GM21360 (cell line): ENCODE measurements around the gene NHLRC4.

ENCODE experiments used
- ATAC-seq: cut with Tn5 transposase; IDR thresholded peaks from one replicate; pipeline ENCODE4 v1.9.1; 2021; ENCODE audit warnings: mild to moderate bottlenecking, moderate library complexity; ENCODE audit not compliant: unreplicated experiment

NHLRC4 gene

DNA sequence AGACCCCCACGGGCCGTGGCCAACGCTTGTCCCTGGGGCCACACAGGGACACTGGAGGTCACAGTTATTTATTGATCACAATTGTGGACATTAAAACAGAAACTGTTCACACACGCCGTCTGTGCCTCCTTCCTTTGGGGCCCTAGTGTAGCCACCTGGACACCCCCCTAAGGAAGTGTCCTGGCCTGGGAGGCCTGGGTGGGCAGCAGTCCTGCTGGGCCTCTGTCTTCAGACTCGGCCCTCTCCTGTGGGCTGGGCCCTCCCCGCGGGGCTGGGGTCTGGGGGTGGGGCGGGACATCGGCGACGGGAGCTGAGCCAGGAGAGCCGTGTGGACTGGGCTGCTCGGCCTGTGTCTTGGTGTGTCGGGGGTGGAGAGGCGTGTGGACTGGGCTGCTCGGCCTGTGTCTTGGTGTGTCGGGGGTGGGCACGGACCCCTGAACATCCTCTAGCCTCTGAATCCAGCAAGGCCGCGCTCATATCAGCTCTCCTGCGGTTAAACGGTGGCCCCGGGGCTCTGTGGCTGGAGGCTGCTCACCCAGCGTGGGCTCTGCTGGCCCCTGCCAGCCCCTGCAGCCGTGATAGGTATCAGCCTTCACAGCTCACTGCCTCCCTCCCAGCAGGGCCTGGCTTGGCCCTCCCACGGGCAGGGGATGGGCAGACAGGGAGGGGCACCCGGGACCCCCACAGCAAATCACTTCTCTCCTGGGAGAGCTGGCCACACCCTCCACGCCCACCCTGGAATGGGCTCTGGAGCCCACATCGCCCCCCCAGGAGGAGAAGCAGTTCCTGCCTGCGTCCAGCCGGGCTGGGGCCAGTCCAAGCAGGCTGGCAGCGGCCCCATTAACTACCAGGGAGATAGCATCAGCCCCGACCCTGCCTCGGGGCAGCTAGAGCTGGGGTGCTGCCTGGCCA is 1.1 kb upstream of the NHLRC4 start:
- no peak for ATAC-seq

GRCh38 chr16:567373-568256 is 810 bp downstream of the NHLRC4 start:
- ATAC-seq = no peak

DNA sequence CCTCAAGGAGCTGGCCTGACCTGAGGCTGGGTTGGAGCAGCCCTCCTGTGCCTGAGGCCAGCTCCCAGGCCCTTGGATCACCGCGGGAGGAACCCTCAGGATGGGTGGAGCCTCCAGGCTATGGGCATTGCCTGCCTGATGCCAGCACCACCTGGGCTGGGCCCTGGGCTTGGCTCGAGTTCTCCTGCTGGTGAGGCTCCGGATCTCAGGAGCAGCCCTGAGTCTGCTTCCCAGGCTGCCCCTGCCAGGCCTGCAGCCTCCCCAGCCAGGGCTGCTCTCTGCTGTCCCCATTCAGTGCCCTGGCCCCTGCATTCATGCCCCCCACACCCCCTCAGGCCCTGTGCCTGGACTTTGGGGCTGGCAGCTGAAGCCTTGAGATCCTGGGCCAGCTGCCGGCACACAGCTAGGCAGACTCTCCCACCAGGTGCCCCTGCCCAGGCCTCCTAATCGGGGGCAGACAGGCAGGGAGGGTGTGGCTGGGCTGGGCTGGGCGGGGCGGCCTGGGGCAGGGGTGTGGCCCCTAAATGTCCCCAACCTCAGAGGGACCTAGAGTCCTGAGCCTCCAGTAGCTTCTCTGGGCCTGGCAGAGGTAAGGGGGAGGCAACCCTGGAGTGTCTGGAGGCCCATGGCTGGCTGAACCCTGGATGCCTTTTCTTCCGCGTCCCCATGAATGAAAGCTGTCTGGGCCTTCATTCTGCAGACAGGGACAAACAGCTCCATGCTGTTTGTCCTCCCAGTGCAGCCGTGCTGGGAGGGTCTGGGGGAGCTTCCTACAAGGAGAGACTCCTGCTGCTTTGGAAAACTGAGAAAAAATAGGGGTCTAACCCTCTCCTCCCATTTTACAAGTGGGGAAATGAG is 1.8 kb downstream of the NHLRC4 start:
- no peak for ATAC-seq

DNA sequence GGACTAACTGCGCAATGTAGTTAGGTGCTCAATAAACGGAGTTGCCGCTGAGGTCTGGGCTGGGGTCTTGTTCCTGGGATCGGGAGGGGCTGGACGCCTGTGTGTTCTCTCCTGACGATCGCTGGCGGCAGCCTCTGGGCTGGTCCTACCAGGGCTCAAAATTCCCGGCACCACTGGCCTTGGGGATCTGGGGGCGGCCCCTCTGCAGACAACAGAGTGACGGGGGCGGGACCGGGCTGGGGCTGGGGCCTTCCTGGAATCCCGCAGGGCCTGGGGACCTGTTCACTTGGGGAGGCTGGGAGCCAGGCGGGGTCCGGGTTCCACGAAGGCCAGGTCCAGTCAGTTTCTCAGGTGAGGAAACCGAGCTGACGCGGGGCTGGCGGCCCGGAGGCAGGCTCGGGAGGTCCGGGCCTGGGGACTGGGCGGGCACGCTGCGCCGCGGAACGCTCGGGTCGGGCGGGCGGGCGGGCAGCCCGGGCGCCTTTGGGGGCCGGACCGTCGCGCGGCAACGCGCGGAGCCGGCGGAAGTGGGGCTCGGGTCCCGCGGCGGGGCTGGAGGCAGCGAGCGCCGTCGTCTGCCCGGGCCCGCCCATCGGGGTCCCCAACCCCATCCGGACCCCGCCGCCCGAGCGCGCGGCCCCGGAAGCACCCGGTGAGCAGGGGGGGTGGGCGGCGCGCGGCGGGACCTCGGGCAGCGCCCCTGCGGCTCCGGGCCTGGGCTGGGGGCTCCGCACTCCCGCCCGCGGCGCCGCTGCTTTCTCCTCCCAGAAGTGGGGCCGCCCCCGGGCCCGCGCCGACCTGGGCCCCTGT is 2.8 kb downstream of the NHLRC4 start, which contains the start of gene PIGQ:
Gene PIGQ (plus strand): TSS at position 524 of the 810 bp plus-strand sequence. CDS start 4,107 bp downstream, outside the sequence.
- ATAC-seq = no peak

- ATAC-seq = no peak
These were observed 6.3 kb downstream of the NHLRC4 start for GRCh38 chr16:572865-573650.

DNA sequence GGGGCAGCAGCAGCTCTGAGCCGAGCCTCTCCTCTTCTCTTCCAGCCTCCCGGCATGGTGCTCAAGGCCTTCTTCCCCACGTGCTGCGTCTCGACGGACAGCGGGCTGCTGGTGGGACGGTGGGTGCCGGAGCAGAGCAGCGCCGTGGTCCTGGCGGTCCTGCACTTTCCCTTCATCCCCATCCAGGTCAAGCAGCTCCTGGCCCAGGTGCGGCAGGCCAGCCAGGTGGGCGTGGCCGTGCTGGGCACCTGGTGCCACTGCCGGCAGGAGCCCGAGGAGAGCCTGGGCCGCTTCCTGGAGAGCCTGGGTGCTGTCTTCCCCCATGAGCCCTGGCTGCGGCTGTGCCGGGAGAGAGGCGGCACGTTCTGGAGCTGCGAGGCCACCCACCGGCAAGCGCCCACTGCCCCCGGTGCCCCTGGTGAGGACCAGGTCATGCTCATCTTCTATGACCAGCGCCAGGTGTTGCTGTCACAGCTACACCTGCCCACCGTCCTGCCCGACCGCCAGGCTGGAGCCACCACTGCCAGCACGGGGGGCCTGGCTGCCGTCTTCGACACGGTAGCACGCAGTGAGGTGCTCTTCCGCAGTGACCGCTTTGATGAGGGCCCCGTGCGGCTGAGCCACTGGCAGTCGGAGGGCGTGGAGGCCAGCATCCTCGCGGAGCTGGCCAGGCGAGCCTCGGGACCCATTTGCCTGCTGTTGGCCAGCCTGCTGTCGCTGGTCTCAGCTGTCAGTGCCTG is 7.4 kb downstream of the NHLRC4 start:
- no peak for ATAC-seq

- no peak for ATAC-seq
These were observed 8.8 kb downstream of the NHLRC4 start for GRCh38 chr16:575354-576196.

DNA sequence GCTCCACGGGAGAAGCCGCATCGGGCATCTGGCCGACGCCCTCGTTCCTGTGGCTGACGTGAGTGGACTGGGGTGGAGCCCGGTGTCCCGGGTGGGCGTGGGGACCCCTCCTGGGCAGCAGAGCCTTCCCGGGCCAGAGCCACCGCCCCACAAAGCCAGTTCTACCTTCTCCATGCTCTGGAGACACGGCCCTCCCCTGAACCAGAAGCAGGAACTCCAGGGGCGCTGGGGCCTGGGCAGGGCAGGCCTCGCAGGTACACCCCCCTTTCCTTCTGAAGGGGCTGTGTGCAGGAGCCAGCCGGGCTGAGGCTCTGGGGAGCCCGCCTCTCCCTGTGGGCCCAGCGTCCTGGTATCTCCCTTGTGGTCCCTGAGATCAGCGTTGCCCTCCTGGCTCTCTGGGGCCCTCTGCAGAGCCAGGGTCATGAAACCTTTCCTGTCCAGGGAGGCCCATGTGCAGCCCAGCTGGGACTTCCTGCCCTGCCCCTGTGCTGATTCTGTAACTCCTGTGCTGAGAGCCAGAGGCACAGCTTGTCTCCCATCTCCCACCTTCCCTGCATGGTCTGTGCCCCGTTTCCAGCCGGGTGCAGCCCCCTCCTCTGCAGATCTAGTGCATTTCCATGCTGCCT is 9.5 kb downstream of the NHLRC4 start:
- ATAC-seq = no peak

DNA sequence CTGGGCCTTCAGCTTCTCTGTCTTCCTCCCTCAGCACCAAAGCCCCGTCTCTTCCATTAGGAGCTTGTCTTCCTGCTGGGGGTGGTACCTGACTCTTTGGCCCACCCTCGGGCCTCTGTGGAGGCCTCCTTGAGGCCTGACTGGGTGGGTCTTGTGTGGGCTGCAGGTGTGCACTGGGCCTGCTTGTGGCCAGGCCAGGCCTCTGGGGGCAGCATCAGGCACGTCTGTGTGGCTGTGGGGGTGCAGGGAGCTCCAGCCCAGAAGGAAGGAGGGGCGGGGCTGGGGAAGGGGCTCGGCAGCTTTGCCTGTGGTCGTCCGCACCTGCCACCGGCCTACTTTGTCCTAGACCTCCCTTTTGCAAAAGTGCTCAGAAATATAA is 10.0 kb downstream of the NHLRC4 start:
- no peak for ATAC-seq

GRCh38 chr16:577796-578195 is 11.0 kb downstream of the NHLRC4 start:
- ATAC-seq = no peak

DNA sequence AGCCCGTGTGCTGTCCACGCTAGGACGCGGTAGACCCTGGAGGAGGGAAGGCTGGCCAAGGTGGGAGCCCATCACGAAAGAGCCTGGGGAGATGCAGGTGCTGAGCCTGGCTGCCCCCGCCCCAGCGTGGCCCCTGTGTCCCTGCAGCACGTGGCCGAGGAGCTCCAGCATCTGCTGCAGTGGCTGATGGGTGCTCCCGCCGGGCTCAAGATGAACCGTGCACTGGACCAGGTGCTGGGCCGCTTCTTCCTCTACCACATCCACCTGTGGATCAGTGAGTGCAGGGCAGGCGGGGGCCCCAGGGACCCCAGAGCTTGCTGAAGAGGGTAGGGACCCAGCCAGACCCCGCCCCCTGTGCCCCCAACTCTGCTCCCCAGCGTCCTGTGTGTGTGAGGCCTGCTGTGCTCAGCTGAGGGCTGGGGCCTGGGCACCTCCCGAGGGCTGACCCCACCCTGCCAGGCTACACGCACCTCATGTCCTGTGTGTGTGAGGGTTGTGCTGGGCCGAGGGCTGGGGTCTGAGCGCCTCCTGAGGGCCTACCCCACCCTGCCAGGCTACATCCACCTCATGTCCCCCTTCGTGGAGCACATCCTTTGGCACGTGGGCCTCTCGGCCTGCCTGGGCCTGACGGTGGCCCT is 11.5 kb downstream of the NHLRC4 start:
- no peak for ATAC-seq

GRCh38 chr16:578870-579405 is 12.1 kb downstream of the NHLRC4 start:
- no peak for ATAC-seq

DNA sequence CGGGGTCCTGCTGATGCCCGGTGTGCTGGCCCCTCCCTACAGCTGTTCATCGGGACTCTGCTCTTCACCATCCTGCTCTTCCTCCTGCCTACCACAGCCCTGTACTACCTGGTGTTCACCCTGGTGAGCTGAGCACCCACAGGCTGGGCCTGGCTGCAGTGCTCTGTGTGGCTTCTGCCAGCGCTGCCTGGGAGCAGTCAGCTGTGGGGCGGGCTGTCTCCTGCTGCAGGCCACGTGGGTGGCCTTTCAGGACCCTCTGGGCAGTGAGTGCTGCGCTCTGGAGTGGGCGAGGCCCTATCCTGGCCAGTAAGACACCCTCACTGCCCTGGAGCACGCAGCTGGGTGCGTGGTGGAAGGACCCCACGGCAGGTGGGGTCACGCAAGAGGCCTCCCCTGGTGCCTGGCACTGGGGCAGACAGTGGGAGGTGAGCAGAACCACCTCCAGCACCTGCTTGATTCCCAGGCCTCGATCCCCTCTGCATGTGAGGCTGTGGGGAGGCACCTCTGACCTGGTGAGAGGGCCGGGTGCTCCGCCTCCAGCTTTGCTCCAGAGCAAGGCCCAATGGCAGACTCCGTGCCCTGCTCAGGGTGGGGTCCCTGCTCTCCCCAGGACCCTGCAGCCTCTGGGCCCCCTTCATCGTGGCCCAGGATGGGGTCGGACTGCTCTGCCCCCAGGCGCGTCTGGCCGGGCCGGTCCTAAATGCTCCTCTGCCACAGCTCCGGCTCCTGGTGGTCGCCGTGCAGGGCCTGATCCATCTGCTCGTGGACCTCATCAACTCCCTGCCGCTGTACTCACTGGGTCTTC is 13.5 kb downstream of the NHLRC4 start:
- no peak for ATAC-seq

GRCh38 chr16:580946-581498 is 14.2 kb downstream of the NHLRC4 start:
- ATAC-seq = no peak

DNA sequence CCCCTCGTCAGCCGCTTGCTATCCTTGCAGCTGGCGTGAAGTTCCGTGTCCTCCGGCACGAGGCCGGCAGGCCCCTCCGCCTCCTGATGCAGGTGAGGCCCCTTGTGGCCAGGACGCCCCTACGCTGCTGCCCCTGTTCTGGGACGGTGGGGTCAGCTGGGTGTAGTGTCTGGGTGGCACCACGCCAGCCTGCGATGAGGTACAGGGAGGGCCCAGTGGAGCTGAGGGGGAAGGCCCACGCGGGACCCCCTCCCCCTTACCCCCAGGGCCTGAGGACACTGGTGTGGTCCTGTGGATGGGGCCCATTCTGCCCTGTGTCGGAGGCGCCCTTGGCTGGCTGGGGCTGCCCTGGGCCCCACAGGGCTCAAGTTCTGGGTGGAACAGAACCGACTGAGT is 15.4 kb downstream of the NHLRC4 start:
- no peak for ATAC-seq
